Measurements from ENCODE around the gene NELL1. TPM values are rescaled to one million over a fixed set of nuclear protein-coding genes. Genes with fewer than 3 reads are reported as not detected.

NELL1 gene
- total and polyA plus RNA-seq, 2 experiments from 2014 or later, result 8.9 to 20.1 TPM

GRCh38 chr11:21301981-21302380 lies 632.6 kb downstream of the NELL1 start:
- Histone ChIP-seq H3K27me3 (no peaks in the 10 kb centered on the region), H3K79me2 (no peaks in the 10 kb centered on the region), H3K4me2 (no peak overlapping the region), H3K9me3 (ENCODE audit: low read depth) (no peaks in the 10 kb centered on the region), H3K4me1 (ENCODE audit: insufficient read depth) (no peaks in the 10 kb centered on the region), H4K20me1 (ENCODE audit: insufficient read depth, poor library complexity, severe bottlenecking) (no peaks in the 10 kb centered on the region), H3K36me3 (replicated peaks; ENCODE audit: insufficient read depth, low read depth) (no peaks in the 10 kb centered on the region), H3K4me3 (no peak overlapping the region), H2AFZ (no peak overlapping the region), H3K9me2 (replicated peaks; ENCODE audit: insufficient read depth) (no peaks in the 10 kb centered on the region), H3K27ac (no peak overlapping the region)
- DNase-seq (ENCODE audit: low spot score), result no peak
- 83% methylated on average over 1 of the region's 1 CpG for WGBS (ENCODE audit: low lambda C conversion rate, missing lambda C conversion rate)
- TF ChIP-seq EZH2 (IDR thresholded peaks at IDR 0.05; ENCODE audit: borderline replicate concordance) (no peak), CTCF (IDR thresholded peaks at IDR 0.05; ENCODE audit: poor library complexity) (no peak), EZH2phosphoT487 (IDR thresholded peaks at IDR 0.05; ENCODE audit: low read depth, severe bottlenecking, unreplicated experiment) (no peak)

GRCh38 chr11:21306739-21307358 lies 637.5 kb downstream of the NELL1 start:
- no peaks in the 10 kb centered on the region for H3K9me3 ChIP-seq (ENCODE audit: low read depth)
- no peaks in the 10 kb centered on the region for H3K9me2 ChIP-seq (replicated peaks; ENCODE audit: insufficient read depth)
- WGBS (ENCODE audit: low lambda C conversion rate, missing lambda C conversion rate), result 90% methylated on average over 4 of the region's 4 CpGs
- no peak overlapping the region for H3K4me2 ChIP-seq
- no peaks in the 10 kb centered on the region for H3K27me3 ChIP-seq
- no peaks in the 10 kb centered on the region for H3K4me1 ChIP-seq (ENCODE audit: insufficient read depth)
- TF ChIP-seq EZH2phosphoT487 (IDR thresholded peaks at IDR 0.05; ENCODE audit: low read depth, severe bottlenecking, unreplicated experiment) (no peak), EZH2 (IDR thresholded peaks at IDR 0.05; ENCODE audit: borderline replicate concordance) (no peak), CTCF (IDR thresholded peaks at IDR 0.05; ENCODE audit: poor library complexity) (no peak)
- no peak overlapping the region for H3K27ac ChIP-seq
- DNase-seq (ENCODE audit: low spot score), result no peak
- no peaks in the 10 kb centered on the region for H3K36me3 ChIP-seq (replicated peaks; ENCODE audit: insufficient read depth, low read depth)
- no peaks in the 10 kb centered on the region for H4K20me1 ChIP-seq (ENCODE audit: insufficient read depth, poor library complexity, severe bottlenecking)
- H3K4me3 ChIP-seq, result no peak overlapping the region
- H3K79me2 ChIP-seq, result no peaks in the 10 kb centered on the region
- H2AFZ ChIP-seq, result no peak overlapping the region

- no peaks in the 10 kb centered on the region for H3K9me2 ChIP-seq (replicated peaks; ENCODE audit: insufficient read depth)
- no peaks in the 10 kb centered on the region for H3K9me3 ChIP-seq (ENCODE audit: low read depth)
- no peak overlapping the region for H3K4me2 ChIP-seq
- no peaks in the 10 kb centered on the region for H3K79me2 ChIP-seq
- H3K4me1 ChIP-seq (ENCODE audit: insufficient read depth), result no peaks in the 10 kb centered on the region
- DNase-seq (ENCODE audit: low spot score), result peak; percentile 21
- no peak overlapping the region for H3K27ac ChIP-seq
- no peaks in the 10 kb centered on the region for H3K36me3 ChIP-seq (replicated peaks; ENCODE audit: insufficient read depth, low read depth)
- no peaks in the 10 kb centered on the region for H4K20me1 ChIP-seq (ENCODE audit: insufficient read depth, poor library complexity, severe bottlenecking)
- no peak overlapping the region for H2AFZ ChIP-seq
- no peaks in the 10 kb centered on the region for H3K27me3 ChIP-seq
- H3K4me3 ChIP-seq, result no peak overlapping the region
- no peak for TF ChIP-seq EZH2phosphoT487 (IDR thresholded peaks at IDR 0.05; ENCODE audit: low read depth, severe bottlenecking, unreplicated experiment)
- no peak for TF ChIP-seq CTCF (IDR thresholded peaks at IDR 0.05; ENCODE audit: poor library complexity)
- TF ChIP-seq EZH2 (IDR thresholded peaks at IDR 0.05; ENCODE audit: borderline replicate concordance), result no peak
- WGBS (ENCODE audit: low lambda C conversion rate, missing lambda C conversion rate), result 33% methylated on average over 4 of the region's 4 CpGs
Observed at GRCh38 chr11:21307874-21308273, 638.5 kb downstream of the NELL1 start.

Data from hepatocyte (in vitro differentiated cells).